ENCODE measurements around the gene KLF7. TPM values are rescaled to one million over a fixed set of nuclear protein-coding genes. Genes with fewer than 3 reads are reported as not detected.
"Not testable (repeated sequence)": the region's sequence is repeated elsewhere in the genome, so short reads cannot be mapped to it uniquely, and the experiment has no call there.

Gene KLF7
- total RNA-seq, 1 donor from 2014 or later = 68.9 TPM

DNA sequence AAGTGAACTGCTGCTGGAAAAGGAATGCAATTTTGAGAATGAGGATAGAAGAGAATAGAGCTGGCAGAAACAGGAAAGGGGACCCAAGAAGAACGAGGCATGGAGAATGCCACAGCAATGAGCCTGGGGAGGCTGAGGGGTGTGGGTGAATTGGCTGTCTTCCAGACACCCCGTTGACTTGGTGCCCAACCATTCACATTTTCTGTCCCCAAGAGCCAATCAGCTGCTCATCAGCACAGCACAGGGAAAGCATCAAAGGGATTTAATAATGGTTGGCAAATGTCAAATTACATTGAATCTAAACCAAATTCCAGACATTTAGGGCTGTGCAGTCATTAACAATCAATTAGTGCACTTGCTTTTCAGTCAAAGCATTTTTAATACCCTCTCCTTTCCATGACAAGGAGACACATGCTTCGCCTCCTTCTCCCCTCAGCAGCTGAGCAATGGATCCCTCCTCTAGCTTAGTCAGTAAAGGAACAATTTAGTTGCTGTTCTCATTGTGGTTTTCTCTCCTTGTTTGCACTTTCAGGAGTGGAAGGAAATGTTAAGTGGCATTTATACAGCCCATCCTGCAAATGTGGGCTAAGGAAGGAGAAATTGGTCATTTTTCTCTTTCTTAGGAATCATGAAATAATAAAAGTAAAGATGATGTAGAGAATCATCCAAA, 98.8 kb downstream of the KLF7 start:
- no peak for DNase-seq (ENCODE audit: low spot score)

GRCh38 chr2:207066166-207066565, 99.6 kb downstream of the KLF7 start:
- no peak for DNase-seq (ENCODE audit: low spot score)

GRCh38 chr2:207064128-207064690, 101.5 kb downstream of the KLF7 start:
- DNase-seq (ENCODE audit: low spot score) = no peak

DNA sequence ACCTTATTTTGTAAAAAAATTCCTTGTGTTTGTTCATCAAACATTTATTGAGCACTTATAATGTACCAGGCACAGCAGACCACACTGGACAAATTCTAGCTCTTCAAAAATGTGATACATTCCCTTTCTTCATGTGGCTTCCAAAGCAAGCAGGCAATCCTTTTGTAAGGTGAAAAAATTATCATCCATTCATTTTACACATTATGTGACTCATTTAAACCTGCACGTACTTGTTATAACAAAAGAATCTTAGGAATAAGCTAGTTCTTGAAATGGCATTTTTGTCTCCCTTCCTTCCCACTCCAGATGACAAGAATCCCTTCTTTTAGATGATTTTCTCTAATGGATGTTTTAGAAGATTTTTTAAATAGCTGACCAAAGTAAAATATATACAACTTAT, 104.6 kb downstream of the KLF7 start:
- DNase-seq (ENCODE audit: low spot score) = no peak

GRCh38 chr2:207055257-207055656, 110.5 kb downstream of the KLF7 start:
- DNase-seq (ENCODE audit: low spot score) = no peak

DNA sequence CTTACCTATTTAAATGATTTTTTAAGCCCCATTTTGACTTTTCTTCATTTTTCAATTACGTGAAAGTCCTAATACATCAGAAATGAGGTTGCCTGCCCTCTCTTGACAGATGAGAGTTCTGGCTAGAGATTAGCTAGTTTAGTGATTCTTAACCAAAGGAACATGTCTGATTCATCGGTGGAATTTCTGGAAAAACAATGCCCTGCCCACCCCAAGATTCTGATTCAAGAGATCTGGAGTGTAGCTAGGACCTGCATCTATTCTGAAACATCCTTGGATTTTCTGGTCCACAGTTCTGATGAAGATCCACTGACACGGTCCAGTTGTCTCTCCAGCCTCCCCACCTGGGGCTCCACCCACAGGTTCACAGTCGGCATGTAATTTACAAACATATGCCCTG, 111.2 kb downstream of the KLF7 start:
- DNase-seq (ENCODE audit: low spot score) = no peak

- no peak for DNase-seq (ENCODE audit: low spot score)
These were observed 114.3 kb downstream of the KLF7 start for GRCh38 chr2:207051385-207051965.

DNA sequence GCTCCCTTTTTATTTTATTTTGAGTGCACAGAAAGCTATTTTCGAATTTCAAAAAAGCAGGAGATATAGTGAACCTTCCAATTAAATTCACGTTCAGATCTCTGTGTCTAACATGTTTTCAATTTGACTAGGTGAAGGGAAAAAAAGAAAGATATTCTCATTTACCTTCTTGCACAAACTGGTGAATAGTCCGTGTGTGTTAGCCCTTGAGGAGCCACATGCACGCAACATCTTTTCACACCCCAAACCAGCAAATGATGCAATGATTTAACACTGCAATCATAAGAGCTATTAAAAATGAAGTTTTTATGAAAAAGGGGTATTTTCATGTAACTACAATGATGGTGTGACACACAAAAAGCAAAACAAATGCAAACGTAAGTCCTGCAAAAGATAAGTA, 116.6 kb downstream of the KLF7 start:
- DNase-seq (ENCODE audit: low spot score) = no peak

- no peak for DNase-seq (ENCODE audit: low spot score)
These were observed 117.3 kb downstream of the KLF7 start for GRCh38 chr2:207048416-207048815.

DNA sequence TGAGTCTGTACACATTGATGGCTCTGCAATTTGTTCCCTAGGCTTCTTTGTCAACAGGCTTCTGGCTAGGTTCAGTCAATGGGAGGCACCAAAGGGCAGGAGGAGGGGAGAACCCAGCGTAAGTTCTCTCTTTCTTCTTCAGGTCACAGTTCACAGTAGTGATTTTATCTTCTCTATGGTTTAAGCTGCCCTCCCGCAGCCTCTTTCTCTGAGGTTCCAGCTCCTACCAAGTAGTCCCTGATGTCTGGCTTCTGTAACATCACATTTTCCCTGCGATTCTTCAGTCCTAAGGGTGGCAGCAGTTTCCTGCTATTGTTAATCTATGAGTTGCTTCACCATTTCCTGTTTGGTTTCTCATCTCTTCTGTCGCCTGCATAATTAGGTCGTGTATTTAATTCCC, 119.0 kb downstream of the KLF7 start:
- DNase-seq (ENCODE audit: low spot score) = no peak

DNA sequence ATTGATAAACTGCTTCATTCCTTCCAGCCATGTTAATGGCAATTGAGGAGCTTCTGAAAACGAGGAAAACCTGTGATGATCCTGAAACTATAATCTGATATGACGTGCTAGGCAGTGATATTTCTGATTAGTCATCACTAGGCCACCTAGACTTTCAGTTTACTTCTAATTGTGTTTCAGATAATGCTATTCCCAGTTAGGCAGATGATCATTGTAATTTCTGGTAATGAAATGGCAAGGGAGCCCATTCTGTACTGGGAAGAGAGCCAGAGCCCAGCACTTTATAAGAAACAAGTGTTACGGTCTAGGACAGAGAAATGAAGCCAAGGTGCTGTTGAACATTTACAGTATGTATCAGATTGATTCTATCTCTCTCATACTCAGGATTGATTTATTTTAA, 120.2 kb downstream of the KLF7 start:
- no peak for DNase-seq (ENCODE audit: low spot score)

DNA sequence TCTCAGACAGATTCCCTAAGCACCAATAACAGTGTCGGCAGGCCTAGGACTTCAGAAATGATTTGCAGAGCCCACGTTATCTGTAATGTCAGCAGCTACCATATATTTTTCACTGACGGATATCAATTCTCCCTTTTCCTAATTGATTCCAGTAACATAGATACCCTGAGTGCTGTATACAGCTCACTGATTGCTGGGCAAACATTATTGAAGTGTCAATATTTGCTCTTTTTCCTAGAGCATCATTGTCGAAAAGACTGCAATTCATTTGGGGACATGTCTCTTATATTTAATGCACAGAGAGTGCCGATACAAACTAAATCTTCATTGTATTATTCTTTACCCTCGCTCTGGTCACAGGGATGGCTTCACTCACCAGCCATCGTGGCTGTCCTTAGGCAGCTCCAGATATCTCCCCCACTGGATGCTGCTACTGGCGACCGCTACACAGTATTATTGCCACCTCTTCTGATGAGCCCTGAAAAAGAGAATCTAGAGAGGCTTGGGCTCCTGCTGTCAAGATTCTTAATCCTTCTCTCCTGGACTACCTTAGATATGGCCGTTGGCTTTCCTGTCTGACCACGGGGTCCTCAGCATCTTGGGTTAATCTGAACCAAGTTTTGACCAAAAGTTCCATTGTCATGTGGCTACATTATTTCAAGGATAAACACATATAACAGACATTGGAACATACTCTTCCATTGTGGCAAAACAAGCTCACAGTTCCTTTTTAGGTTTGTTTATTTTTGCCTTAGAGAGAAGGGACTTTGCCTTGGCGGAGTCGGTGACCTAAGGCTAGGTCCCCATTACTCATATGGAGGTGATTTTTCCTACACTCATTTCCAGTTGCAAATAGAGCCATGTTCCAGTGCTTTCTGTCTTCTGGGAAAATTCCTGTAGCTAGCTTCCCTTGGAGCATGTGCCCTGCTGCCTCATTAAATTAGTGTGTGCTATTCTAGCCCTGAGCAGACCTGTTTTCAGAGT, 121.1 kb downstream of the KLF7 start:
- DNase-seq (ENCODE audit: low spot score) = no peak

DNA sequence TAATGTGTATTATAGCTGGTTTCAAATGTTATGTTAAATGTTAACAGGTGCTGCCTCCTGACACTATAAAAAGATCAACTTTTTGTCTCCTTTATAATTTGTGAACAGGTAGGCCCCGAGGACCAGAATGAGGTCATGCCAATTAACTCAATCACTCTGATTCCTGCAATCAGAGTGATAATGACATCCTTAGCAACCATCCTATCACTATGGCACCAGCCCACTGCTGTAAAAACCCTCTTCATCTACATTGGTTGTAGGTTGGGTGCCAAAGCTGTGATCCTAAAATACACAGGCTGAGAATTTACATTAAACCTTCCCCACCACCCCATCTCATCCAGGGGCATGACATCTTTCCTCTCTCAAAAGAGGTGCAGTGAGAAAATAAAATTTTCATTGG, 122.9 kb downstream of the KLF7 start:
- no peak for DNase-seq (ENCODE audit: low spot score)

DNA sequence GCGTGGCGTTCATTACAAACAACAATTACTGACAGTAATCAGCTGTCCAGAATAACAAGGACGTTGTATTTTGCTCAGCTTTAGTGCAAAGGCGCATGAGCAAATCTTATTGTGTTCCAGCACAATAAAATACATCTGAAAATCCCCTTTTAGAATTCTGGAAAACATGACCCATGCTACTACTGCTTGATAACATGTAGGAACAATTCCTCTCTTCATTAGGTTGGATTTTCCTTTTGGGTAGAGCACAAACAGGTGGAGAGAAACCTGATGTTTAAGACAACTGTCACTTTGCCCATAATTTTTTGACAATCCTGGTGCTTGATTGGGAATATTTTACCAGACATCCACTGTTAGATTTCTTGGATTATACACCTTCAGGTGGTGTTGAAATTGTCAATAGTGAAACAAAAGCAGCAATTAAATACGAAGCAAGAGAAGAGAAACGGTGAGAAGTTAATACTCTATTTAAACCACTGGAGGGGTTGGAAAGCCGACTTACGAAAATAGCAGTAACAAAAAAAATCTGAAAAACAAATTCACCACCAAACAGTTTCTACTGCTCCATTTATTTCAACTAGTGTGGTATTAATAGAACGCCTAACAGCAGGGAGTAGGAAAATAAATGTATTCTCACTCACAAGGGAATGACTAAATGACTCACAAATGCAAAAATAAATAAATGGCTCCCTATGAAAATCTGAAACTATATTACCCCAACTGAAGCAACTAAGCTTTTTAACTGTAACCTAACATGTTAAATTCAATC, 123.8 kb downstream of the KLF7 start:
- DNase-seq (ENCODE audit: low spot score) = no peak

GRCh38 chr2:207041279-207041678, 124.5 kb downstream of the KLF7 start:
- no peak for DNase-seq (ENCODE audit: low spot score)

- no peak for DNase-seq (ENCODE audit: low spot score)
These were observed 125.1 kb downstream of the KLF7 start for GRCh38 chr2:207040696-207041095.

GRCh38 chr2:207039225-207039624, 126.5 kb downstream of the KLF7 start:
- no peak for DNase-seq (ENCODE audit: low spot score)

GRCh38 chr2:207038299-207038698, 127.4 kb downstream of the KLF7 start:
- no peak for DNase-seq (ENCODE audit: low spot score)

- no peak for DNase-seq (ENCODE audit: low spot score)
These were observed 127.9 kb downstream of the KLF7 start for GRCh38 chr2:207037896-207038295.

- not testable (repeated sequence) for DNase-seq (ENCODE audit: low spot score)
These were observed 128.7 kb downstream of the KLF7 start for GRCh38 chr2:207037023-207037422.

GRCh38 chr2:207035875-207036274, 129.9 kb downstream of the KLF7 start:
- DNase-seq (ENCODE audit: low spot score) = no peak

Measured in mesenteric fat pad (tissue), 1 donor.